Measurements from ENCODE around the gene CCL16. TPM values are rescaled to one million over a fixed set of nuclear protein-coding genes. Genes with fewer than 3 reads are reported as not detected.
A peak's percentile ranks its signal among the peaks of the same experiment; 100 is the strongest.

Gene CCL16
- total RNA-seq, 4 donors from 2014 or later: 0.95 TPM; not detected in 3

DNA sequence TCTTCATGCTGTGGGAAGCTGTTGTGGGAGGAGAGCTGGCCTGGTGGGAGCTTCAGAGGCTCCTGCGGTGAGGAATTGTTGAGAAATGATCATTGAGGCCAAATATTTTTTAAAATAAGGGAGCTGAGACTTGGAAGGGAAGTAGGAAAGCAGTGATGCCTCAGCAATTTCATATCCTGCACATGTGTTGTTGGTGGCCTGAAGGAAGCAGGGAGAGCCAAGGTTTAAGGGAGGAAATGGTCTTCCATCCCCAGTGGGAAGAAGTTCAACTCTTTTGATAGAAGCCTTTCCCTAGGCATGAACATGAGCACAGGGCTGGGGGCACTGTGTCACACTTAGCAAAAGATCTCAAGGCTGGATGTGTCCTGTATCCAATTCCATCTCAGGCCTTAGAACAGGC, 5.3 kb upstream of the CCL16 start, which contains the start of gene CCL14:
Gene CCL14, minus strand, starts transcription at position 87 of the 400 bp plus-strand sequence. Its CDS starts 80 bp downstream, at position 7.
- Histone ChIP-seq H3K36me3 (no peaks in the 10 kb centered on the region), H3K9me3 (no peaks in the 10 kb centered on the region), H3K27ac (peak within 1 kb of the TSS in 3 of 4 donors; percentile 14 to 57 (median 48)), H3K4me3 (peak within 1 kb of the TSS in 3 of 4 donors; percentile 2 to 51 (median 37)), H3K4me1 (no peaks in the 10 kb centered on the region), H3K27me3 (no peaks in the 10 kb centered on the region)
- WGBS, 2 donors: 70 to 83% methylated on average over 1 of the region's 1 CpG
- TF ChIP-seq POLR2A (IDR thresholded peaks at IDR 0.05): no peak
- TF ChIP-seq, protein P1, sequence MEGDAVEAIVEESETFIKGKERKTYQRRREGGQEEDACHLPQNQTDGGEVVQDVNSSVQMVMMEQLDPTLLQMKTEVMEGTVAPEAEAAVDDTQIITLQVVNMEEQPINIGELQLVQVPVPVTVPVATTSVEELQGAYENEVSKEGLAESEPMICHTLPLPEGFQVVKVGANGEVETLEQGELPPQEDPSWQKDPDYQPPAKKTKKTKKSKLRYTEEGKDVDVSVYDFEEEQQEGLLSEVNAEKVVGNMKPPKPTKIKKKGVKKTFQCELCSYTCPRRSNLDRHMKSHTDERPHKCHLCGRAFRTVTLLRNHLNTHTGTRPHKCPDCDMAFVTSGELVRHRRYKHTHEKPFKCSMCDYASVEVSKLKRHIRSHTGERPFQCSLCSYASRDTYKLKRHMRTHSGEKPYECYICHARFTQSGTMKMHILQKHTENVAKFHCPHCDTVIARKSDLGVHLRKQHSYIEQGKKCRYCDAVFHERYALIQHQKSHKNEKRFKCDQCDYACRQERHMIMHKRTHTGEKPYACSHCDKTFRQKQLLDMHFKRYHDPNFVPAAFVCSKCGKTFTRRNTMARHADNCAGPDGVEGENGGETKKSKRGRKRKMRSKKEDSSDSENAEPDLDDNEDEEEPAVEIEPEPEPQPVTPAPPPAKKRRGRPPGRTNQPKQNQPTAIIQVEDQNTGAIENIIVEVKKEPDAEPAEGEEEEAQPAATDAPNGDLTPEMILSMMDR (IDR thresholded peaks at IDR 0.05): no peak
- intact Hi-C loops (cut with DNase I): no loop called here
- DNase-seq: no peak

DNA sequence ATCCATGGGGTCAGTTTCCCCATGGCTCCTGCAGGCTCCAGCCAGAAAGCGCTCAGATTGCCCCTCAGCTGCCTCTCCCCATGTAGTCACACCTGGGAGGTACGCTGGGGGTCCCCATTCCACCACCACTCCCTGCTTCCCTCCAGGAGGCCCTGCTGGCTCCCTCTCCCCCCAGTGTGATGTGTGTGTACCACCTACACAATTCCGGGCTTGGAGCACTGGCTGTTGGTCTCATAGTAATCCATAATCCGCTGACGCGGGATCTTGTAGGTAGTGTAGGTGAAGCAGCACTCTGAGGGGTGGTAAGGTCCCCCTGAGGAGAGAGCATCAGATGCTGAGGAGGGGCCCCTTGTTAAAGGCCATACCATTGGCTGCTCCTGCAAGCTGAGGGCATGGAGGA, 2.8 kb upstream of the CCL16 start:
- Histone ChIP-seq H3K4me1 (no peaks in the 10 kb centered on the region), H3K36me3 (no peaks in the 10 kb centered on the region), H3K27me3 (no peaks in the 10 kb centered on the region), H3K4me3 (peak overlapping the region in 2 of 4 donors; percentile 37 to 51), H3K9me3 (no peaks in the 10 kb centered on the region), H3K27ac (peak overlapping the region in 2 of 4 donors; percentile 11 to 29)
- 70 to 80% methylated on average over 2 to 3 of the region's 6 CpGs for WGBS, 2 donors
- TF ChIP-seq POLR2A (IDR thresholded peaks at IDR 0.05): no peak
- TF ChIP-seq, protein P1 (IDR thresholded peaks at IDR 0.05): no peak
- intact Hi-C loops (cut with DNase I): no loop called here
- DNase-seq: no peak

DNA sequence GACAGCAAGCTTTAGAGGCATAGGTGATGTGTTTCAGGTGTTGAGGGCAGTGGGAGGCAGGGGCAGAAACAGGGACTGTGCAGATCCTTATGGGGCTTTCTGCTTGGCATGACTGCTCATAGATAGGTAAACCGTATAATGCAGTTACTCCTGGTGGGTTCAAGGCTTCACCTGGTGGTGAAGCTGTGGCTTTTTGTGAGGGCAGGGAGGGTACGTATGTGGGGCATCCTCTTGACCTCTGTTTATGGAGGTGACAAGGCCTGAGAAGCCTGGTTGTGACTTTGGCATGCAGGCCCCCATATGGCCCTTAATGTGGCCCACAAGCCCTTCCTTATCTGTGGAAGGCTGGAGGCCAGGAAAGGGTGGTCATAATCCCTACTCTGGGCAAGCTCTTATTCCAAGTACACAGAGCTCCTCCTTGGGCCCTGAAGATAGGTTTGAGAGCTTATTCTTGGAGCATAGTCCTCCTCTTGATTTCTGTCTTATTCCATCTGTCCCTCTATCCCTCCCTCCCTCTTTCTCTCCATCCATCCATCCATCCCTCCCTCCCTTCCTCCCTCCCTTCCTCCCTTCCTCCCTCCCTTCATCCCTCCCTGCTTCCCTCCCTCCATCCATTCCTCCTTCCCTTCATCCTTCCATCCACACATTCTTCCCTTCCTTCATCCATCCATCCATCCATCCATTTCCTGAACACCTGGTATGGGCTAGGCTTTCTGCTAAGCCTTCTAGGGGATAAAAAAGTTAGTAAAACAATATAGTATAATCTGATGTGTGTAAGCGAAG, 1.3 kb upstream of the CCL16 start:
- Histone ChIP-seq H3K4me3 (no peak overlapping the region), H3K27ac (no peak overlapping the region), H3K9me3 (no peaks in the 10 kb centered on the region), H3K4me1 (no peaks in the 10 kb centered on the region), H3K27me3 (no peaks in the 10 kb centered on the region), H3K36me3 (no peaks in the 10 kb centered on the region)
- 69 to 80% methylated on average over 2 to 3 of the region's 3 CpGs for WGBS, 2 donors
- no peak for DNase-seq
- intact Hi-C loops (cut with DNase I): no loop called here
- TF ChIP-seq, protein P1 (IDR thresholded peaks at IDR 0.05): no peak
- TF ChIP-seq POLR2A (IDR thresholded peaks at IDR 0.05): no peak

DNA sequence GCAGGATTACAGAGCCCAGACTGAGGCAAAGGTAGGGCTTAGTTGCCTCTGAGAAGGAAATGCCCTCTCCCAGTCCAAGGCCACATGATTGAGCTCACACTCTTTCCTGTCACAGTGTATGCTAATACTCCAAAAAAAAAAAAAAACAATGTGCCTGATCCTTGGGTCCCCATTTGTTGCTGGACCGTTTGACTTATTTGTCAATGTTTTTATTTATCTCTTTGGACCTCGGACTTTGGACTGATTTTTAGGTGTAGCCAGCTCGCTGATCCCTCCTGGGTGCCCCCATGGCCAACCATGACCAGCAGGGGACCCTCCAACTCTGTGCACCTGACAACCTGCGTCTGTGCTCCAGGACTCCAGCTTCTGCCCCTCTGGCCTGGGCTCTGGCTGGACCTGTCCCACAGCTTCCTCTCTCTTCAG, 622 bp upstream of the CCL16 start:
- no peaks in the 10 kb centered on the region for H3K9me3 ChIP-seq
- TF ChIP-seq POLR2A (IDR thresholded peaks at IDR 0.05): no peak
- TF ChIP-seq, protein P1 (IDR thresholded peaks at IDR 0.05): no peak
- WGBS, 2 donors: 47 to 69% methylated on average over 4 of the region's 4 CpGs
- no peak overlapping the region for H3K27ac ChIP-seq
- H3K4me1 ChIP-seq: no peaks in the 10 kb centered on the region
- no peak for DNase-seq
- H3K27me3 ChIP-seq: no peaks in the 10 kb centered on the region
- H3K36me3 ChIP-seq: no peaks in the 10 kb centered on the region
- intact Hi-C loops (cut with DNase I): no loop called here
- no peak overlapping the region for H3K4me3 ChIP-seq

DNA sequence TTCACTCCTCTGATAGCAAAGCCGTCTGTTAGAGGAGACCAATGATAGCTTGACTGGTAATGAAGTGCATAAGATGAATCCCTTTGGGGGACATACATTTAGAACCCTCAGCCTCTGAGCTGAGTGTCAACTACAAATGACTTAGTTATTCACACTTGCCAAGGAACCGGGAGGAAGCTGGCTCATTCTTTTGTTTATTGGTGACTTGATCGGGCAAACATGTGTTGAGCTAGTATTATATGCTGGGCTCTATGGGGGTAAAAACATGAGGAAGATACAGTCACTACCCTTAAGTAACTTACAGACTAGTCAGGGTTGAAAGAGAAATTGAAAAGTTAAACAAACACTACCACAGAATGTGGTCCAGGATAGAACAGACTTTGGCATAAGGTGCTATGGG, 3.0 kb downstream of the CCL16 start:
- DNase-seq: no peak
- intact Hi-C loops (cut with DNase I): loop anchor here (10.0 kb wide), 1 partner anchor 166 kb away; no protein-coding TSS in a partner anchor
- TF ChIP-seq, protein P1 (IDR thresholded peaks at IDR 0.05): no peak
- no peak for TF ChIP-seq POLR2A (IDR thresholded peaks at IDR 0.05)
- H3K36me3 ChIP-seq: no peaks in the 10 kb centered on the region
- H3K27me3 ChIP-seq: no peaks in the 10 kb centered on the region
- no peak overlapping the region for H3K27ac ChIP-seq
- H3K9me3 ChIP-seq: no peaks in the 10 kb centered on the region
- no peak overlapping the region for H3K4me3 ChIP-seq
- WGBS, 2 donors: 56 to 75% methylated on average over 3 of the region's 3 CpGs
- peaks cover 0 to 6% (median 4%) of the 10 kb centered on the region in 3 donors for H3K4me1 ChIP-seq
